Ureter (tissue), 1 donor: ENCODE results near the gene CA9. TPM values are rescaled to one million over a fixed set of nuclear protein-coding genes. Genes with fewer than 3 reads are reported as not detected.

Source experiments
- DNase-seq: peaks from one replicate; pipeline ENCODE4 v3.0.0-alpha.2; 2020; ENCODE audit warnings: low spot score
- total RNA-seq: library from RNA; stranded (reverse); gene quantifications from one replicate; pipeline ENCODE4 v1.2.4, GENCODE V29; 2023
- donor health status: DM: yes; HTN: yes; CAD: no.

Gene CA9
- total RNA-seq, 1 donor from 2014 or later, result not detected

- DNase-seq, result no peak
Measured at GRCh38 chr9:35717132-35717870, 43.6 kb downstream of the CA9 start.

GRCh38 chr9:35718721-35719511 lies 45.2 kb downstream of the CA9 start:
- DNase-seq, result no peak

GRCh38 chr9:35719546-35719945 lies 45.8 kb downstream of the CA9 start:
- no peak for DNase-seq

GRCh38 chr9:35723426-35723825 lies 49.7 kb downstream of the CA9 start:
- no peak for DNase-seq

GRCh38 chr9:35723908-35724307 lies 50.2 kb downstream of the CA9 start:
- DNase-seq, result no peak

GRCh38 chr9:35725362-35725761 lies 51.6 kb downstream of the CA9 start:
- no peak for DNase-seq

GRCh38 chr9:35726931-35727330 lies 53.2 kb downstream of the CA9 start:
- no peak for DNase-seq

- no peak for DNase-seq
Measured at GRCh38 chr9:35727676-35728040, 53.9 kb downstream of the CA9 start.

GRCh38 chr9:35728041-35728971 lies 54.6 kb downstream of the CA9 start:
- DNase-seq, result peak; percentile 82

GRCh38 chr9:35729101-35729500 lies 55.4 kb downstream of the CA9 start:
- DNase-seq, result no peak

GRCh38 chr9:35729700-35730485 lies 56.2 kb downstream of the CA9 start:
- peak; percentile 64 for DNase-seq

GRCh38 chr9:35730486-35730854 lies 56.7 kb downstream of the CA9 start:
- DNase-seq, result no peak

Other genes with a start within 250 kb of the CA9 start
- gene RUSC2, start 183.8 kb upstream of the CA9 start, total RNA-seq, result 29.8 TPM
- 25.6 TPM for gene TESK1, start 68.7 kb upstream of the CA9 start, total RNA-seq
- 2.0 TPM for gene CD72, start 55.5 kb upstream of the CA9 start, total RNA-seq
- 0.52 TPM for gene SIT1, start 23.0 kb upstream of the CA9 start, total RNA-seq
- 3,373 TPM for gene RMRP, start 15.9 kb upstream of the CA9 start, total RNA-seq
- gene CCDC107, start 15.6 kb upstream of the CA9 start, total RNA-seq, result 22.4 TPM
- 1.0 TPM for gene ARHGEF39, start 8.7 kb upstream of the CA9 start, total RNA-seq
- gene TPM2, start 16.0 kb downstream of the CA9 start, total RNA-seq, result 559 TPM
- gene TLN1, start 58.3 kb downstream of the CA9 start, total RNA-seq, result 340 TPM
- gene CREB3, start 58.7 kb downstream of the CA9 start, total RNA-seq, result 30.7 TPM
- 108 TPM for gene GBA2, start 75.3 kb downstream of the CA9 start, total RNA-seq
- gene RGP1, start 75.4 kb downstream of the CA9 start, total RNA-seq, result 34.3 TPM
- gene MSMP, start 80.3 kb downstream of the CA9 start, total RNA-seq, result not detected
- 21.8 TPM for gene NPR2, start 117.7 kb downstream of the CA9 start, total RNA-seq
- 6.4 TPM for gene SPAG8, start 138.3 kb downstream of the CA9 start, total RNA-seq
- gene HINT2, start 141.1 kb downstream of the CA9 start, total RNA-seq, result 40.5 TPM
- 0.26 TPM for gene FAM221B, start 154.8 kb downstream of the CA9 start, total RNA-seq
- 32.3 TPM for gene TMEM8B, start 155.3 kb downstream of the CA9 start, total RNA-seq
- gene OR13J1, start 196.5 kb downstream of the CA9 start, total RNA-seq, result not detected
- 7.2 TPM for gene HRCT1, start 232.3 kb downstream of the CA9 start, total RNA-seq
- gene SPAAR, start 235.6 kb downstream of the CA9 start, total RNA-seq, result 1.9 TPM